Measurements from ENCODE around the gene FAM227A.

The FAM227A gene

GRCh38 chr22:38649841-38650522, 6.2 kb downstream of the FAM227A start:
- TF ChIP-seq YY1 (IDR thresholded peaks at IDR 0.05; ENCODE audit: low read depth) (no peak), NFIC (IDR thresholded peaks at IDR 0.05) (no peak), CREB1 (IDR thresholded peaks at IDR 0.05; ENCODE audit: low read depth) (no peak), EP300 (IDR thresholded peaks at IDR 0.05; ENCODE audit: borderline replicate concordance) (no peak), FOXM1 (IDR thresholded peaks at IDR 0.05; ENCODE audit: borderline replicate concordance, low read depth) (no peak), TAF1 (IDR thresholded peaks at IDR 0.05; ENCODE audit: low read depth) (no peak), RAD21 (IDR thresholded peaks at IDR 0.05; ENCODE audit: low read depth) (no peak), CEBPB (IDR thresholded peaks at IDR 0.05) (no peak), EGR1 (IDR thresholded peaks at IDR 0.05) (no peak), TEAD4 (IDR thresholded peaks at IDR 0.05) (no peak), USF1 (IDR thresholded peaks at IDR 0.05) (no peak)

- TF ChIP-seq TEAD4 (IDR thresholded peaks at IDR 0.05) (no peak), EP300 (IDR thresholded peaks at IDR 0.05; ENCODE audit: borderline replicate concordance) (no peak), TAF1 (IDR thresholded peaks at IDR 0.05; ENCODE audit: low read depth) (no peak), YY1 (IDR thresholded peaks at IDR 0.05; ENCODE audit: low read depth) (no peak), TCF12 (IDR thresholded peaks at IDR 0.05; ENCODE audit: low read depth) (no peak), FOXM1 (IDR thresholded peaks at IDR 0.05; ENCODE audit: borderline replicate concordance, low read depth) (no peak), CEBPB (IDR thresholded peaks at IDR 0.05) (no peak), ZBTB7A (IDR thresholded peaks at IDR 0.05; ENCODE audit: low read depth) (no peak)
Observed at GRCh38 chr22:38645430-38645829, 10.8 kb downstream of the FAM227A start.

- TF ChIP-seq EP300 (IDR thresholded peaks at IDR 0.05; ENCODE audit: borderline replicate concordance): no peak
- no peak for TF ChIP-seq USF1 (IDR thresholded peaks at IDR 0.05)
- TF ChIP-seq CREB1 (IDR thresholded peaks at IDR 0.05; ENCODE audit: low read depth): no peak
- TF ChIP-seq FOXM1 (IDR thresholded peaks at IDR 0.05; ENCODE audit: borderline replicate concordance, low read depth): no peak
- no peak for TF ChIP-seq RAD21 (IDR thresholded peaks at IDR 0.05; ENCODE audit: low read depth)
Observed at GRCh38 chr22:38641476-38642040, 14.6 kb downstream of the FAM227A start.

GRCh38 chr22:38638728-38639127, 17.5 kb downstream of the FAM227A start:
- TF ChIP-seq ZBTB7A (IDR thresholded peaks at IDR 0.05; ENCODE audit: low read depth): no peak
- no peak for TF ChIP-seq MAX (IDR thresholded peaks at IDR 0.05)
- no peak for TF ChIP-seq REST (IDR thresholded peaks at IDR 0.05; ENCODE audit: low read depth)
- TF ChIP-seq TCF12 (IDR thresholded peaks at IDR 0.05; ENCODE audit: low read depth): no peak
- TF ChIP-seq YY1 (IDR thresholded peaks at IDR 0.05; ENCODE audit: low read depth): no peak
- TF ChIP-seq RAD21 (IDR thresholded peaks at IDR 0.05; ENCODE audit: low read depth): no peak
- TF ChIP-seq FOXM1 (IDR thresholded peaks at IDR 0.05; ENCODE audit: borderline replicate concordance, low read depth): no peak
- TF ChIP-seq EP300 (IDR thresholded peaks at IDR 0.05; ENCODE audit: borderline replicate concordance): no peak
- no peak for TF ChIP-seq EGR1 (IDR thresholded peaks at IDR 0.05)
- TF ChIP-seq CREB1 (IDR thresholded peaks at IDR 0.05; ENCODE audit: low read depth): no peak
- TF ChIP-seq USF1 (IDR thresholded peaks at IDR 0.05): no peak
- TF ChIP-seq NFIC (IDR thresholded peaks at IDR 0.05): no peak
- TF ChIP-seq TEAD4 (IDR thresholded peaks at IDR 0.05): no peak
- no peak for TF ChIP-seq CEBPB (IDR thresholded peaks at IDR 0.05)

GRCh38 chr22:38638216-38638615, 18.0 kb downstream of the FAM227A start:
- TF ChIP-seq CREB1 (IDR thresholded peaks at IDR 0.05; ENCODE audit: low read depth) (no peak), NFIC (IDR thresholded peaks at IDR 0.05) (no peak), TCF12 (IDR thresholded peaks at IDR 0.05; ENCODE audit: low read depth) (no peak)

GRCh38 chr22:38632528-38632927, 23.7 kb downstream of the FAM227A start:
- no peak for TF ChIP-seq EP300 (IDR thresholded peaks at IDR 0.05; ENCODE audit: borderline replicate concordance)
- no peak for TF ChIP-seq REST (IDR thresholded peaks at IDR 0.05; ENCODE audit: low read depth)
- TF ChIP-seq NFIC (IDR thresholded peaks at IDR 0.05): no peak
